ENCODE data around the gene CREG2. TPM values are rescaled to one million over a fixed set of nuclear protein-coding genes. Genes with fewer than 3 reads are reported as not detected.

Gene CREG2
- polyA plus RNA-seq, 1 donor from 2014 or later, result 1.2 TPM

DNA sequence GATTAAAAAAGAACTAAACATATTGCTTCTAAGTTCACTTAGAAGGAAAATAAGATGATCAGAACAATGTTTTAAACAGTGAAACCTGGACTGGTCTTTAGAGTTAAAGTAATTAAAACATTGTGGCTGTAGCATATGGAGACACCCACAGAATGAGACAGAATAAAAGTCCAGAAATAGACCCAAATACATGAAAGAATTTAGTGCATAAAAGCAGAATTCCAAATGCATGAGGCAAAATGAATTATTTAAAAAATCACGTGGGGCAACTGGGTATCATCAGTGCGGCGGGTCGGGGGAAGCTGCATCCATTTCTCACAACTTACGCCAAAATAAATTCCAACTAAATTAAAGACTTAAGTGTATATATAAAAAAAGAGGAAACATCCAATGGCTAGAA lies 90.9 kb downstream of the CREG2 start:
- H3K9me3 ChIP-seq (ENCODE audit: low read length), result no peaks in the 10 kb centered on the region
- no peak overlapping the region for H3K4me2 ChIP-seq (ENCODE audit: low read length)
- no peaks in the 10 kb centered on the region for H3F3A ChIP-seq (ENCODE audit: insufficient read depth, low read length, poor library complexity, severe bottlenecking)
- H3K36me3 ChIP-seq (ENCODE audit: insufficient read depth, low read length), result no peaks in the 10 kb centered on the region
- H3K4me3 ChIP-seq (ENCODE audit: low read length), result no peak overlapping the region
- no peak overlapping the region for H3K9ac ChIP-seq (ENCODE audit: low read length)
- no peak overlapping the region for H2AFZ ChIP-seq (ENCODE audit: low read depth, low read length)
- no peaks in the 10 kb centered on the region for H3K27me3 ChIP-seq (ENCODE audit: insufficient read depth, low read depth, low read length)
- H3K9me2 ChIP-seq (ENCODE audit: insufficient read depth, low read length), result no peaks in the 10 kb centered on the region
- peaks cover 20% of the 10 kb centered on the region for H3K79me2 ChIP-seq (replicated peaks; ENCODE audit: insufficient read depth, low read length)
- TF ChIP-seq POLR2AphosphoS5 (IDR thresholded peaks at IDR 0.05), result no peak
- TF ChIP-seq TAF1 (IDR thresholded peaks at IDR 0.05; ENCODE audit: low read depth), result no peak
- TF ChIP-seq RAD21 (conservative IDR thresholded peaks at IDR 0.05), result no peak
- TF ChIP-seq, protein P1, sequence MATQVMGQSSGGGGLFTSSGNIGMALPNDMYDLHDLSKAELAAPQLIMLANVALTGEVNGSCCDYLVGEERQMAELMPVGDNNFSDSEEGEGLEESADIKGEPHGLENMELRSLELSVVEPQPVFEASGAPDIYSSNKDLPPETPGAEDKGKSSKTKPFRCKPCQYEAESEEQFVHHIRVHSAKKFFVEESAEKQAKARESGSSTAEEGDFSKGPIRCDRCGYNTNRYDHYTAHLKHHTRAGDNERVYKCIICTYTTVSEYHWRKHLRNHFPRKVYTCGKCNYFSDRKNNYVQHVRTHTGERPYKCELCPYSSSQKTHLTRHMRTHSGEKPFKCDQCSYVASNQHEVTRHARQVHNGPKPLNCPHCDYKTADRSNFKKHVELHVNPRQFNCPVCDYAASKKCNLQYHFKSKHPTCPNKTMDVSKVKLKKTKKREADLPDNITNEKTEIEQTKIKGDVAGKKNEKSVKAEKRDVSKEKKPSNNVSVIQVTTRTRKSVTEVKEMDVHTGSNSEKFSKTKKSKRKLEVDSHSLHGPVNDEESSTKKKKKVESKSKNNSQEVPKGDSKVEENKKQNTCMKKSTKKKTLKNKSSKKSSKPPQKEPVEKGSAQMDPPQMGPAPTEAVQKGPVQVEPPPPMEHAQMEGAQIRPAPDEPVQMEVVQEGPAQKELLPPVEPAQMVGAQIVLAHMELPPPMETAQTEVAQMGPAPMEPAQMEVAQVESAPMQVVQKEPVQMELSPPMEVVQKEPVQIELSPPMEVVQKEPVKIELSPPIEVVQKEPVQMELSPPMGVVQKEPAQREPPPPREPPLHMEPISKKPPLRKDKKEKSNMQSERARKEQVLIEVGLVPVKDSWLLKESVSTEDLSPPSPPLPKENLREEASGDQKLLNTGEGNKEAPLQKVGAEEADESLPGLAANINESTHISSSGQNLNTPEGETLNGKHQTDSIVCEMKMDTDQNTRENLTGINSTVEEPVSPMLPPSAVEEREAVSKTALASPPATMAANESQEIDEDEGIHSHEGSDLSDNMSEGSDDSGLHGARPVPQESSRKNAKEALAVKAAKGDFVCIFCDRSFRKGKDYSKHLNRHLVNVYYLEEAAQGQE (IDR thresholded peaks at IDR 0.05; ENCODE audit: borderline replicate concordance), result no peak
- TF ChIP-seq MXI1 (conservative IDR thresholded peaks at IDR 0.05; ENCODE audit: poor library complexity, severe bottlenecking), result no peak
- TF ChIP-seq, protein P2, sequence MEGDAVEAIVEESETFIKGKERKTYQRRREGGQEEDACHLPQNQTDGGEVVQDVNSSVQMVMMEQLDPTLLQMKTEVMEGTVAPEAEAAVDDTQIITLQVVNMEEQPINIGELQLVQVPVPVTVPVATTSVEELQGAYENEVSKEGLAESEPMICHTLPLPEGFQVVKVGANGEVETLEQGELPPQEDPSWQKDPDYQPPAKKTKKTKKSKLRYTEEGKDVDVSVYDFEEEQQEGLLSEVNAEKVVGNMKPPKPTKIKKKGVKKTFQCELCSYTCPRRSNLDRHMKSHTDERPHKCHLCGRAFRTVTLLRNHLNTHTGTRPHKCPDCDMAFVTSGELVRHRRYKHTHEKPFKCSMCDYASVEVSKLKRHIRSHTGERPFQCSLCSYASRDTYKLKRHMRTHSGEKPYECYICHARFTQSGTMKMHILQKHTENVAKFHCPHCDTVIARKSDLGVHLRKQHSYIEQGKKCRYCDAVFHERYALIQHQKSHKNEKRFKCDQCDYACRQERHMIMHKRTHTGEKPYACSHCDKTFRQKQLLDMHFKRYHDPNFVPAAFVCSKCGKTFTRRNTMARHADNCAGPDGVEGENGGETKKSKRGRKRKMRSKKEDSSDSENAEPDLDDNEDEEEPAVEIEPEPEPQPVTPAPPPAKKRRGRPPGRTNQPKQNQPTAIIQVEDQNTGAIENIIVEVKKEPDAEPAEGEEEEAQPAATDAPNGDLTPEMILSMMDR (IDR thresholded peaks at IDR 0.05; ENCODE audit: poor library complexity, severe bottlenecking), result no peak
- TF ChIP-seq EZH2 (IDR thresholded peaks at IDR 0.05; ENCODE audit: borderline replicate concordance, insufficient read depth, low read length, poor library complexity, severe bottlenecking), result no peak
- H4K20me1 ChIP-seq (ENCODE audit: insufficient read depth), result no peaks in the 10 kb centered on the region
- no peak overlapping the region for H3K27ac ChIP-seq (ENCODE audit: low read length)

DNA sequence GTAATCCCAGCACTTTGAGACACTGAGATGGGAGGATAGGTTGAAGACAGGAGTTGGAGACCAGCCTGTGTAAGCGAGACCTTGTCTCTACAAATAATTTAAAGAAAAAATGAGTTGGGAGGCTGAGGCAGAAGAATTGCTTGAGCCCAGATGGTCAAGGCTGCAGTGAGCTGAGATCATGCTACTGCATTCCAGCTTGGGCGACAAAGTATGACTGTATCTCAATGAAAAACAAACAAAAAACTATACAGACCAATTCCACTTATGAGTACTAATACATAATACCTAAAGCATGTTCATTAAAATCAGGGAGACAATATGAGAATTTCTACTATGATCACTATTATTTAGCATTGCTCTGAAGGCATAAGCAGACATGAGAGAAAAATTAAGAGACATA lies 91.4 kb downstream of the CREG2 start:
- H3K27me3 ChIP-seq (ENCODE audit: insufficient read depth, low read depth, low read length), result no peaks in the 10 kb centered on the region
- H3K9me3 ChIP-seq (ENCODE audit: low read length), result no peaks in the 10 kb centered on the region
- H3K9me2 ChIP-seq (ENCODE audit: insufficient read depth, low read length), result no peaks in the 10 kb centered on the region
- no peak overlapping the region for H3K4me2 ChIP-seq (ENCODE audit: low read length)
- no peaks in the 10 kb centered on the region for H4K20me1 ChIP-seq (ENCODE audit: insufficient read depth)
- no peak overlapping the region for H3K27ac ChIP-seq (ENCODE audit: low read length)
- TF ChIP-seq POLR2AphosphoS5 (IDR thresholded peaks at IDR 0.05) (no peak), SMC3 (conservative IDR thresholded peaks at IDR 0.05; ENCODE audit: poor library complexity) (no peak), TAF1 (IDR thresholded peaks at IDR 0.05; ENCODE audit: low read depth) (no peak), EP300 (conservative IDR thresholded peaks at IDR 0.05; ENCODE audit: poor library complexity, severe bottlenecking) (no peak), MXI1 (conservative IDR thresholded peaks at IDR 0.05; ENCODE audit: poor library complexity, severe bottlenecking) (no peak), RAD21 (conservative IDR thresholded peaks at IDR 0.05) (no peak), EZH2 (IDR thresholded peaks at IDR 0.05; ENCODE audit: borderline replicate concordance, insufficient read depth, low read length, poor library complexity, severe bottlenecking) (no peak)
- TF ChIP-seq, protein P2 (IDR thresholded peaks at IDR 0.05; ENCODE audit: poor library complexity, severe bottlenecking), result no peak
- TF ChIP-seq, protein P1 (IDR thresholded peaks at IDR 0.05; ENCODE audit: borderline replicate concordance), result no peak
- peaks cover 20% of the 10 kb centered on the region for H3K79me2 ChIP-seq (replicated peaks; ENCODE audit: insufficient read depth, low read length)
- H3K4me3 ChIP-seq (ENCODE audit: low read length), result no peak overlapping the region
- no peak overlapping the region for H3K9ac ChIP-seq (ENCODE audit: low read length)
- no peaks in the 10 kb centered on the region for H3F3A ChIP-seq (ENCODE audit: insufficient read depth, low read length, poor library complexity, severe bottlenecking)
- no peaks in the 10 kb centered on the region for H3K36me3 ChIP-seq (ENCODE audit: insufficient read depth, low read length)
- no peak overlapping the region for H2AFZ ChIP-seq (ENCODE audit: low read depth, low read length)

All from neural cell (in vitro differentiated cells).